22Rv1 (cell line): ENCODE measurements around the gene C3orf22.

Experiments
- H3K27ac ChIP-seq: fragments of 450-650 bp; 2 replicates; pipeline ENCODE4 v1.5.1; 2017
- ZFX ChIP-seq: fragments of 450-650 bp; IDR thresholded peaks from 2 replicates; pipeline ENCODE4 v1.6.1; 2017; ENCODE audit warnings: antibody characterized with exemption, borderline replicate concordance
- TF ChIP-seq, protein P1 (sequence below): fragments of 450-650 bp; IDR thresholded peaks from 2 replicates; pipeline ENCODE4 v1.5.1; 2017; ENCODE audit warnings: mild to moderate bottlenecking

The C3orf22 gene

DNA sequence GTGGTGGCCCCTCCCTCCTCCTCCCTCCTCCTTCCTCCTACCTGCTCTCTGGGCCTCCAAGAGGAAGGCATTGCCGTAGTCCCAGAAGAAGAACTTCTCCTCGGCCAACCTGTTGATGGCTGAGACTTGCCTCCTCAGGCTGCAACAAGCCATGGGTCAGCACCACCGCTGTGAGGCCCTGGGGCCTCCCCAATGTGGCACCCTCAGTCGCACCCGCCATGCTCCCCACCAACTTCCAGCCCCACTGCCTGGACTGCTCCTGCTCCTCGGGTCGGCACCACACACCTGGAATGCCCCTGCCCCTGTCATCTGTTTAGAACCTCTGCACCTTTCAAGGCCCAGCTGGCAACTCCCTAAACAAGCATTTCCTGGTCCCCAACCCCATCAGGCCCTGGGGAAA, 58.7 kb downstream of the C3orf22 start:
- TF ChIP-seq, protein P1, sequence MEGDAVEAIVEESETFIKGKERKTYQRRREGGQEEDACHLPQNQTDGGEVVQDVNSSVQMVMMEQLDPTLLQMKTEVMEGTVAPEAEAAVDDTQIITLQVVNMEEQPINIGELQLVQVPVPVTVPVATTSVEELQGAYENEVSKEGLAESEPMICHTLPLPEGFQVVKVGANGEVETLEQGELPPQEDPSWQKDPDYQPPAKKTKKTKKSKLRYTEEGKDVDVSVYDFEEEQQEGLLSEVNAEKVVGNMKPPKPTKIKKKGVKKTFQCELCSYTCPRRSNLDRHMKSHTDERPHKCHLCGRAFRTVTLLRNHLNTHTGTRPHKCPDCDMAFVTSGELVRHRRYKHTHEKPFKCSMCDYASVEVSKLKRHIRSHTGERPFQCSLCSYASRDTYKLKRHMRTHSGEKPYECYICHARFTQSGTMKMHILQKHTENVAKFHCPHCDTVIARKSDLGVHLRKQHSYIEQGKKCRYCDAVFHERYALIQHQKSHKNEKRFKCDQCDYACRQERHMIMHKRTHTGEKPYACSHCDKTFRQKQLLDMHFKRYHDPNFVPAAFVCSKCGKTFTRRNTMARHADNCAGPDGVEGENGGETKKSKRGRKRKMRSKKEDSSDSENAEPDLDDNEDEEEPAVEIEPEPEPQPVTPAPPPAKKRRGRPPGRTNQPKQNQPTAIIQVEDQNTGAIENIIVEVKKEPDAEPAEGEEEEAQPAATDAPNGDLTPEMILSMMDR = no peak
- no peak for TF ChIP-seq ZFX
- no peak overlapping the region for H3K27ac ChIP-seq
